ENCODE measurements around the gene CDYL. TPM values are rescaled to one million over a fixed set of nuclear protein-coding genes. Genes with fewer than 3 reads are reported as not detected.

Gene CDYL
- total and polyA plus RNA-seq, 12 donors: 4.1 to 39.9 (median 33.2) TPM

GRCh38 chr6:4856785-4857184 is 80.6 kb downstream of the CDYL start:
- 86 to 90% methylated on average over 3 of the region's 3 CpGs for WGBS, 2 donors

DNA sequence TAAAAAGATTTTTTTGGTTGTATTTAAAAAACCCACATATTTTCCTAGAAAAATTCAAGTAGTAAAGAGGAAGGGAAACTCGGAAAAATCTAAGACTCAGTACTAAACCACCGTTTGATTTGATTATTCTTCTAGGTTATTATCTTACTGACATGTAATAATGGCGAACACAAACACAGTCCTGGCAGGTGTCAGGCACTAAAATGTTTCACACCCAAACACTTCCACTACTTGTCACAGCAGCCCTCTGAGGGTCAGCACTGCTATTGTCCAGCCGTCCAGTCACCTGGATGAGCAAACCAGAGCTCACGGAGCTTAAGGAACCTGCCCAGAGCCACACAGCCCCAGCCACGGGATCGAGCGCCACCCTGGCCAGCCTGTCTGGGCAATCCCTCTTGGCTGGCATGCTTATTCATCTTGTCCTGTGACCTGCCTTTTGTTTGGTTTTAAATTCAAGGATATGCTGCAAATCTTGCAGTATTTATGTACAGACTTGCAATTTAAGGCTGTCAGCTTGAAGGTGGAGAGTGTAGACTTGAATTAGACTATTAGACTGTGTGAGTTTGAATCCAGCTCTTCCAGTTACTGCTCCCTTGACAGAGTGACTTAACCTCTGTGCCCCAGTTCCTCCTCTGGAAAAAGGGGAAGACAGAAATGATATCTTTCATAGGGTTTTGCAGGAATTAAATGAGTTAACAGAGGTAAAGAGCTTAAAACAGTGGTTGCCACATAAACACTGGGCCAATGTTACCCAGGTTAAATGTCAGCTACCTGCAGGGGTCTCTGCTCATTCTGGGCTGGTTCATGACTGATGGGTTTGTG is 82.2 kb downstream of the CDYL start:
- ATAC-seq (no peak), DNase-seq (no peak)
- Histone ChIP-seq H3K36me3 (no peaks in the 10 kb centered on the region), H3K9me3 (peaks cover 0 to 10% (median 3%) of the 10 kb centered on the region in 11 donors), H3K27ac (no peak overlapping the region), H3K27me3 (no peaks in the 10 kb centered on the region), H3K4me1 (peaks cover 0 to 15% (median 6%) of the 10 kb centered on the region in 9 donors), H3K4me3 (no peak overlapping the region)
- intact Hi-C loops (cut with DNase I): loop anchor here in 1 of 10 donors (10.0 kb wide), 1 partner anchor 166 kb away; no protein-coding TSS in a partner anchor
- 81 to 86% methylated on average over 8 of the region's 8 CpGs for WGBS, 2 donors
- TF ChIP-seq, protein P1, sequence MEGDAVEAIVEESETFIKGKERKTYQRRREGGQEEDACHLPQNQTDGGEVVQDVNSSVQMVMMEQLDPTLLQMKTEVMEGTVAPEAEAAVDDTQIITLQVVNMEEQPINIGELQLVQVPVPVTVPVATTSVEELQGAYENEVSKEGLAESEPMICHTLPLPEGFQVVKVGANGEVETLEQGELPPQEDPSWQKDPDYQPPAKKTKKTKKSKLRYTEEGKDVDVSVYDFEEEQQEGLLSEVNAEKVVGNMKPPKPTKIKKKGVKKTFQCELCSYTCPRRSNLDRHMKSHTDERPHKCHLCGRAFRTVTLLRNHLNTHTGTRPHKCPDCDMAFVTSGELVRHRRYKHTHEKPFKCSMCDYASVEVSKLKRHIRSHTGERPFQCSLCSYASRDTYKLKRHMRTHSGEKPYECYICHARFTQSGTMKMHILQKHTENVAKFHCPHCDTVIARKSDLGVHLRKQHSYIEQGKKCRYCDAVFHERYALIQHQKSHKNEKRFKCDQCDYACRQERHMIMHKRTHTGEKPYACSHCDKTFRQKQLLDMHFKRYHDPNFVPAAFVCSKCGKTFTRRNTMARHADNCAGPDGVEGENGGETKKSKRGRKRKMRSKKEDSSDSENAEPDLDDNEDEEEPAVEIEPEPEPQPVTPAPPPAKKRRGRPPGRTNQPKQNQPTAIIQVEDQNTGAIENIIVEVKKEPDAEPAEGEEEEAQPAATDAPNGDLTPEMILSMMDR (IDR thresholded peaks at IDR 0.05): no peak

More at GRCh38 chr6:4856785-4857184, 80.6 kb downstream of the CDYL start:
- no peak overlapping the region for H3K27ac ChIP-seq
- H3K4me3 ChIP-seq: no peak overlapping the region
- DNase-seq (no peak), ATAC-seq (no peak)
- H3K4me1 ChIP-seq: peaks cover 0 to 16% (median 5%) of the 10 kb centered on the region in 9 donors
- intact Hi-C loops (cut with DNase I): loop anchor here in 1 of 10 donors (10.0 kb wide), 1 partner anchor 168 kb away; no protein-coding TSS in a partner anchor
- H3K36me3 ChIP-seq: no peaks in the 10 kb centered on the region
- no peaks in the 10 kb centered on the region for H3K27me3 ChIP-seq
- TF ChIP-seq, protein P1 (IDR thresholded peaks at IDR 0.05): peak in 1 of 9 donors; percentile 19
- H3K9me3 ChIP-seq: no peaks in the 10 kb centered on the region

DNA sequence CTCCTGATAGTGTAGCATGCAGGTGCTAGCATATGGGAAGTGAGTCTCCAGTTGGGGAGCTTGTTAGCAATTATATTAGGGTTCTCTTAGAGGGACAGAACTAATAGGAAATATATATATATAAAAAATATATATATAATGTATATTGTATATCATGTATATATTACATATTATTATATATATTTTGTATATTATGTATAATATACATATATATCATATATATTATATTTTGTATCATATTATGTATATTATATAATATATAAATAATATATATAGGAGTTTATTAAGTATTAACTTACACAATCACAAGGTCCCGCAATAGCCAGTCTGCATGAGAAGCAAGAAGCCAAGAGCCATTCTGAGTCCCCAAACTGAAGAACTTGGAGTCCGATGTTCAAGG is 84.2 kb downstream of the CDYL start:
- ATAC-seq (no peak), DNase-seq (no peak)
- 97 to 99% methylated on average over 2 of the region's 2 CpGs for WGBS, 2 donors
- no peaks in the 10 kb centered on the region for H3K27me3 ChIP-seq
- TF ChIP-seq, protein P1 (IDR thresholded peaks at IDR 0.05): no peak
- H3K27ac ChIP-seq: no peak overlapping the region
- peaks cover 0 to 30% (median 13%) of the 10 kb centered on the region in 11 donors for H3K9me3 ChIP-seq
- H3K36me3 ChIP-seq: peaks cover 0 to 8% (median 0%) of the 10 kb centered on the region in 9 donors
- H3K4me1 ChIP-seq: peaks cover 0 to 15% (median 5%) of the 10 kb centered on the region in 9 donors
- intact Hi-C loops (cut with DNase I): no loop called here
- H3K4me3 ChIP-seq: no peak overlapping the region

DNA sequence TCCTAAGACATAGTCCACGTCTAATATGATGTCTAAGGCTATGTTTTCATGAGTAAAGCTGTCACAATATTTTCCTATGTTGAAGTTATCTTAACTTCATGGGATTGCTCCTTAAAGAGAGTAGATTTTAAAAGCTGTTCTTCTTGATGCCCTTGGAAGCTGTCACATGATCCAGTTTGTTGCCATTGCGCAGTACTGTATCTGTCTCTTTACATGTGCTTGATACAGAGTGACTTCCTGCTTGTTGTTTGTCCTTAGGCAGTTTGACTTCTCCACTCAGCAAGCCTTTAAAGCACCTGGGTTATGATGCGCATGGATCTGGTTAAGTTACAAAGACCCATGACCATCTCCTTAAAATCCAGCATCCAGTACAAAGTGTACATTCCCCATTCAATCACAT is 85.4 kb downstream of the CDYL start:
- 89 to 90% methylated on average over 3 of the region's 3 CpGs for WGBS, 2 donors
- H3K36me3 ChIP-seq: peaks cover 0 to 8% (median 0%) of the 10 kb centered on the region in 9 donors
- ATAC-seq (no peak), DNase-seq (no peak)
- H3K9me3 ChIP-seq: peaks cover 0 to 41% (median 20%) of the 10 kb centered on the region in 11 donors
- TF ChIP-seq, protein P1 (IDR thresholded peaks at IDR 0.05): no peak
- H3K27me3 ChIP-seq: no peaks in the 10 kb centered on the region
- intact Hi-C loops (cut with DNase I): no loop called here
- no peak overlapping the region for H3K27ac ChIP-seq
- H3K4me1 ChIP-seq: peaks cover 0 to 15% (median 5%) of the 10 kb centered on the region in 9 donors
- H3K4me3 ChIP-seq: no peak overlapping the region

Measured in heart right ventricle (tissue), 16 donors.